Measurements from ENCODE around the gene SDF2L1. TPM values are rescaled to one million over a fixed set of nuclear protein-coding genes. Genes with fewer than 3 reads are reported as not detected.

SDF2L1 gene
- total and polyA plus RNA-seq, 2 of the 13 experiments (the other 11 are each of a cell fraction or from before 2014, with no cell fraction given) = 18.0 to 57.4 TPM

DNA sequence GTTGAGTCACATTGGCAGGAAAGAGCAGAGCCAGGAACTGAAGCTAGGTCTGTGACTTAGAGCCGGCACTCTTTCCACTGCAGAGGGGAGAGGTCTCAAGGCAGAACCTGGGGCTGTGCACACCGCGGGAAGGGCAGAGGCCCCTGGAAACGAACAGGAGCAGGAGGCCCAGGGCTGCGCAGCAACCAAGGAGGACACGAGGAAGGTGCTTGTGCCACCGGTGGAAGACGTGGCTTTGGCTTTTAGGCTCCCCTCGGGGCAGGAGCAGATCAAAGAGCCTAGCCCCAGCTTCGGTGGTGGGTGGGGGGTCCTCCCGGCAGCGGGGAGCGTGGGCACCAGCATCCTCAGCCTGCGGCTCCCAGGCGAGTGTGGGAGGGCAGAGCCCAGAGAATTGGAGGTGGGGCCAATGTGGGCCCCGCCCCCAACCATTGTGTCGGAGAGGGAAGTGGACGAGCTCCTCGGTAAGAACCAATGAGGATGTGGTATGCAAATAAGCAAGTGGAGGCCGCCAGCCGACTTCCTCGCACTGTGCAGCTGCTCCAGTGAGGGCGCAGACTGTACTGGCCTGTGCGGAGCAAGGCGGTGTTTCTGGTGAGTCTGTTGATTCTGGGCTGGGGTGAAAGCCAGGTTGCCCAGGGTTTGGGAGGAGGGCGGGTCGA is 9.7 kb upstream of the SDF2L1 start, which contains the start of gene CCDC116 (continued):
- TF ChIP-seq XBP1 (CRISPR knock-in tag; IDR thresholded peaks at IDR 0.05) = no peak
- TF ChIP-seq SOX5 (CRISPR knock-in tag; IDR thresholded peaks at IDR 0.05; ENCODE audit: borderline replicate concordance) = peak; percentile 60; the same call in 1 of the 2 replicates
- no peak for TF ChIP-seq DMAP1 (CRISPR knock-in tag; IDR thresholded peaks at IDR 0.05)
- no peak for TF ChIP-seq PHF20 (CRISPR knock-in tag; IDR thresholded peaks at IDR 0.05)
- no peak for TF ChIP-seq SOX6 (IDR thresholded peaks at IDR 0.05)
- TF ChIP-seq SOX6 (CRISPR knock-in tag; IDR thresholded peaks at IDR 0.05) = peak; percentile 63
- peak; percentile 30; the same call in 1 of the 2 replicates for TF ChIP-seq GABPB1 (CRISPR knock-in tag; IDR thresholded peaks at IDR 0.05)
- peak; percentile 87 for TF ChIP-seq ZBTB38 (CRISPR knock-in tag; IDR thresholded peaks at IDR 0.05)
- no peak for TF ChIP-seq REL (CRISPR knock-in tag; conservative IDR thresholded peaks at IDR 0.05)
- TF ChIP-seq, protein P1, sequence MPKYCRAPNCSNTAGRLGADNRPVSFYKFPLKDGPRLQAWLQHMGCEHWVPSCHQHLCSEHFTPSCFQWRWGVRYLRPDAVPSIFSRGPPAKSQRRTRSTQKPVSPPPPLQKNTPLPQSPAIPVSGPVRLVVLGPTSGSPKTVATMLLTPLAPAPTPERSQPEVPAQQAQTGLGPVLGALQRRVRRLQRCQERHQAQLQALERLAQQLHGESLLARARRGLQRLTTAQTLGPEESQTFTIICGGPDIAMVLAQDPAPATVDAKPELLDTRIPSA (CRISPR knock-in tag; IDR thresholded peaks at IDR 0.05; ENCODE audit: borderline replicate concordance) = no peak
- TF ChIP-seq POLR2A (IDR thresholded peaks at IDR 0.05; ENCODE audit: insufficient read depth in 1 of 2, low read depth in 2 of 2, low read length in 2 of 2) = peak; percentile 17 to 41; a peak in 1 of 4 replicates
- TF ChIP-seq ZNF768 (CRISPR knock-in tag; IDR thresholded peaks at IDR 0.05) = 0 out of 2 replicates have a peak, but pooled peaks have one; percentile 25
- no peak for TF ChIP-seq MTA1 (CRISPR knock-in tag; IDR thresholded peaks at IDR 0.05; ENCODE audit: borderline replicate concordance)
- TF ChIP-seq XRCC5 (optimal IDR thresholded peaks at IDR 0.05; ENCODE audit: low read length) = no peak
- TF ChIP-seq GFI1 (CRISPR knock-in tag; IDR thresholded peaks at IDR 0.05; ENCODE audit: borderline replicate concordance) = 0 out of 2 replicates have a peak, but pooled peaks have one; percentile 31
- TF ChIP-seq, protein P2, sequence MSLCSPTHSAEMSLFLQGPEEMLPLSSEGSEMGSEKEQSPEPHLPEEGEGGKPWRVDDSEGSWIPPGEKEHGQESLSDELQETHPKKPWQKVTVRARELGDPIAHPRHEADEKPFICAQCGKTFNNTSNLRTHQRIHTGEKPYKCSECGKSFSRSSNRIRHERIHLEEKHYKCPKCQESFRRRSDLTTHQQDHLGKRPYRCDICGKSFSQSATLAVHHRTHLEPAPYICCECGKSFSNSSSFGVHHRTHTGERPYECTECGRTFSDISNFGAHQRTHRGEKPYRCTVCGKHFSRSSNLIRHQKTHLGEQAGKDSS (CRISPR knock-in tag; IDR thresholded peaks at IDR 0.05; ENCODE audit: borderline replicate concordance, low read depth) = no peak
- TF ChIP-seq TAF1 (CRISPR knock-in tag; IDR thresholded peaks at IDR 0.05) = peak; percentile 48; the same call in 1 of the 2 replicates
- TF ChIP-seq SRSF9 (IDR thresholded peaks at IDR 0.05; ENCODE audit: borderline replicate concordance, insufficient read depth, low read depth, low read length, poor library complexity, severe bottlenecking) = no peak
- peak; percentile 99 for TF ChIP-seq ZNF121 (CRISPR knock-in tag; IDR thresholded peaks at IDR 0.05)
- TF ChIP-seq CHCHD3 (CRISPR knock-in tag; IDR thresholded peaks at IDR 0.05) = no peak
- no peak for TF ChIP-seq TARDBP (CRISPR knock-in tag; IDR thresholded peaks at IDR 0.05)
- TF ChIP-seq, protein P3, sequence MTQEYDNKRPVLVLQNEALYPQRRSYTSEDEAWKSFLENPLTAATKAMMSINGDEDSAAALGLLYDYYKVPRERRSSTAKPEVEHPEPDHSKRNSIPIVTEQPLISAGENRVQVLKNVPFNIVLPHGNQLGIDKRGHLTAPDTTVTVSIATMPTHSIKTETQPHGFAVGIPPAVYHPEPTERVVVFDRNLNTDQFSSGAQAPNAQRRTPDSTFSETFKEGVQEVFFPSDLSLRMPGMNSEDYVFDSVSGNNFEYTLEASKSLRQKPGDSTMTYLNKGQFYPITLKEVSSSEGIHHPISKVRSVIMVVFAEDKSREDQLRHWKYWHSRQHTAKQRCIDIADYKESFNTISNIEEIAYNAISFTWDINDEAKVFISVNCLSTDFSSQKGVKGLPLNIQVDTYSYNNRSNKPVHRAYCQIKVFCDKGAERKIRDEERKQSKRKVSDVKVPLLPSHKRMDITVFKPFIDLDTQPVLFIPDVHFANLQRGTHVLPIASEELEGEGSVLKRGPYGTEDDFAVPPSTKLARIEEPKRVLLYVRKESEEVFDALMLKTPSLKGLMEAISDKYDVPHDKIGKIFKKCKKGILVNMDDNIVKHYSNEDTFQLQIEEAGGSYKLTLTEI (CRISPR knock-in tag; conservative IDR thresholded peaks at IDR 0.05) = no peak
- no peak for TF ChIP-seq HOXA9 (CRISPR knock-in tag; IDR thresholded peaks at IDR 0.05; ENCODE audit: borderline replicate concordance)
- TF ChIP-seq, protein P4, sequence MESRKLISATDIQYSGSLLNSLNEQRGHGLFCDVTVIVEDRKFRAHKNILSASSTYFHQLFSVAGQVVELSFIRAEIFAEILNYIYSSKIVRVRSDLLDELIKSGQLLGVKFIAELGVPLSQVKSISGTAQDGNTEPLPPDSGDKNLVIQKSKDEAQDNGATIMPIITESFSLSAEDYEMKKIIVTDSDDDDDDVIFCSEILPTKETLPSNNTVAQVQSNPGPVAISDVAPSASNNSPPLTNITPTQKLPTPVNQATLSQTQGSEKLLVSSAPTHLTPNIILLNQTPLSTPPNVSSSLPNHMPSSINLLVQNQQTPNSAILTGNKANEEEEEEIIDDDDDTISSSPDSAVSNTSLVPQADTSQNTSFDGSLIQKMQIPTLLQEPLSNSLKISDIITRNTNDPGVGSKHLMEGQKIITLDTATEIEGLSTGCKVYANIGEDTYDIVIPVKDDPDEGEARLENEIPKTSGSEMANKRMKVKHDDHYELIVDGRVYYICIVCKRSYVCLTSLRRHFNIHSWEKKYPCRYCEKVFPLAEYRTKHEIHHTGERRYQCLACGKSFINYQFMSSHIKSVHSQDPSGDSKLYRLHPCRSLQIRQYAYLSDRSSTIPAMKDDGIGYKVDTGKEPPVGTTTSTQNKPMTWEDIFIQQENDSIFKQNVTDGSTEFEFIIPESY (CRISPR knock-in tag; IDR thresholded peaks at IDR 0.05) = 0 out of 2 replicates have a peak, but pooled peaks have one; percentile 43
- no peak for TF ChIP-seq YEATS4 (CRISPR knock-in tag; IDR thresholded peaks at IDR 0.05; ENCODE audit: borderline replicate concordance)
- no peak for TF ChIP-seq BRD4 (CRISPR knock-in tag; IDR thresholded peaks at IDR 0.05)
